Aorta (tissue), 5 donors: ENCODE results near the gene LARGE1. TPM values are rescaled to one million over a fixed set of nuclear protein-coding genes. Genes with fewer than 3 reads are reported as not detected.

Source experiments
- ATAC-seq: fragments of 200-7000 bp; cut with Tn5 transposase; one replicate; pipeline ENCODE4 v1.9.1; 2022; ENCODE audit warnings: moderate library complexity; ENCODE audit not compliant: low FRiP score
- DNase-seq, 2 donors: peaks; one replicate each; pipeline ENCODE4 v3.0.0-alpha.2; 2020
- H3K27ac ChIP-seq, 2 donors: one replicate each; pipeline ENCODE4 v1.5.1; 2013; ENCODE audit warnings: low read length in 2 of 2, mild to moderate bottlenecking in 2 of 2, moderate library complexity in 2 of 2, control low read depth in 1 of 2, inconsistent platforms in 1 of 2, low read depth in 1 of 2
- H3K27me3 ChIP-seq, 2 donors: one replicate each; pipeline ENCODE4 v1.6.1; 2013; ENCODE audit warnings: control low read depth in 1 of 2, low read length in 1 of 2, mild to moderate bottlenecking in 1 of 2, moderate library complexity in 1 of 2; ENCODE audit not compliant: insufficient read depth in 2 of 2, control insufficient read depth in 1 of 2
- H3K36me3 ChIP-seq, 2 donors: one replicate each; pipeline ENCODE4 v1.6.1; 2013; ENCODE audit warnings: control low read depth in 1 of 2, low read length in 1 of 2, mild to moderate bottlenecking in 1 of 2; ENCODE audit not compliant: insufficient read depth in 2 of 2, control insufficient read depth in 1 of 2
- H3K4me1 ChIP-seq, 2 donors: one replicate each; pipeline ENCODE4 v1.6.1; 2013; ENCODE audit warnings: low read length in 2 of 2, control low read depth in 1 of 2, mild to moderate bottlenecking in 1 of 2, moderate library complexity in 1 of 2; ENCODE audit not compliant: insufficient read depth in 2 of 2, control insufficient read depth in 1 of 2
- H3K4me3 ChIP-seq, 2 donors: one replicate each; pipeline ENCODE4 v1.5.1; 2013; ENCODE audit warnings: low read length in 2 of 2, control low read depth in 1 of 2, mild to moderate bottlenecking in 1 of 2
- H3K9me3 ChIP-seq: one replicate; pipeline ENCODE4 v1.6.1; 2013; ENCODE audit warnings: mild to moderate bottlenecking, low read length; ENCODE audit not compliant: control insufficient read depth
- WGBS, 2 donors: extraction: QIAGEN DNeasy Blood & Tissue Kit; methylation state at CpG; one replicate each; pipeline ENCODE4 v1.1.7; 2013; 5-methylcytosine and 5-hydroxymethylcytosine counted together
- intact Hi-C, 2 donors: fragments of 100-400 bp; cut with DNase I; formaldehyde crosslinking; loops; one replicate each; pipeline versions ENCODE4 v1.14.2 to v1.15.0; 2022
- polyA plus RNA-seq, 2 donors: library from polyadenylated mRNA; stranded (reverse); fragments of 200-250 nt; gene quantifications; one replicate each; pipeline ENCODE4 v1.2.3, GENCODE V29; 2013
- total RNA-seq, 2 donors: library from RNA; stranded (reverse); fragmentation: NEBNext Ultra II Directional; extraction: Animal tissue kit (Norgen Biotek cat#: 25700); gene quantifications; one replicate each; pipeline ENCODE4 v1.2.1, GENCODE V29; 2021
- donor health status: healthy with polysubstance abuse.
- donor health status: Bipolar disorder and iron deficiency.
- donor health status: DM: no; HTN: no; CAD: no.
- donor health status: DM: no; HTN: no; CAD: no.
- donor health status: DM: yes; HTN: yes; CAD: no.

LARGE1 gene
- total and polyA plus RNA-seq, 4 donors = 2.6 to 52.5 (median 24.0) TPM

DNA sequence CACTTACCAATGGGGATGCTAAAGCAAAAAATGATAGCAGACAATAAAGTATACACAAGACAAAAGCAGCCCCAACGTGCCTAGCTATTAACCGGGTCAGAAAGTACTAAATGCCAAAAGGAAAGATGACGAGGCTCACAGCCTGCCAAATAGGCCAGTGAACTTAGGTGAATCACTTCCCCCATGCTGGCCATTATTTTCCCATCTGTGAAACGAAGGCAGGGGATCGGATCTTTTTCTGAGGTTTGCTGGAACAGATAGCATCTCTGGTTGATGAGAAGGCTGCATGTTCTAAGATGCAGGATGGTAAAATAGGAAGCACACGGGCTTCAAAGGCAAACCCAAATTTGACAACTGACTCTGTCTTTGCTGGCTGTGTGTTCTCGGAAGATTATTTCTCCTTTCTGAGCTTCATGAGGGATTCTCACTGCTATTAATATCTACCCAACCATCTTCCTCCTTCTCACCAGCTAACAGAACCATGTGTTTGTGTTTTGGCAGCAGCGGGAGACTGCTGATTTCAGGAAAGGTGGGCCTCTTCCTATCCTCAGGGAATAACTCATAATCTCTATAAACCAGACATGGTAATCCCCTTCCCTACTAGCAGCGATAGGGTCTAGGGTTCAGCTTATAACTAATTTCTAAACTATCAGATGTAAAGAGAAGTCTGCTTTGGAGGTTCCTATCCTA, 390.7 kb downstream of the LARGE1 start:
- Histone ChIP-seq H3K4me3 (no peak overlapping the region), H3K4me1 (peaks cover 0 to 5% of the 10 kb centered on the region in 2 donors), H3K27me3 (no peaks in the 10 kb centered on the region), H3K27ac (no peak overlapping the region), H3K9me3 (no peaks in the 10 kb centered on the region), H3K36me3 (no peaks in the 10 kb centered on the region)
- ATAC-seq (no peak), DNase-seq (no peak)
- intact Hi-C loops = loop anchor here (10.0 kb wide), 2 partner anchors 45 to 395 kb away; partner anchors contain the start of gene LARGE1 (in 1 of the 2)
- WGBS, 2 donors = 75 to 87% methylated on average over 9 of the region's 9 CpGs

DNA sequence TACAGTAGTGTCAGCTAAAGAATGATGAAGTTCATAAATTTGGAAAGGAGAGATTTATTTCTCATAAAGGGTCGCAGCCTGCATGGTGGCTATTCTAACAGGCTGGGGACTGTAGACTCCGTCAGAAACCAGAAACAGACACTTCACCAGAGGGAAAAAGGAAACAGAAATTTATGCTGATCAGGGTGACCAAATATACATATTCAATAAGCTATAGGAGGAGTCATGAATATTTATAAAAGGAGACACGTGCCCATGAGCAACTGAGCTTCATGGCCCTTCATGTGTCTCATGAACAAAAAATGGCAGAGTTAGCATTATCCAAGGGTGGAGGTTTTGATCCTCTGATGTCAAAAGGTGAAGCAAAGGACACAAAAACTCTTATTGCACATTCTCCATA, 392.1 kb downstream of the LARGE1 start:
- Histone ChIP-seq H3K4me1 (peaks cover 0 to 5% of the 10 kb centered on the region in 2 donors), H3K27me3 (no peaks in the 10 kb centered on the region), H3K27ac (no peak overlapping the region), H3K36me3 (no peaks in the 10 kb centered on the region), H3K4me3 (no peak overlapping the region), H3K9me3 (no peaks in the 10 kb centered on the region)
- ATAC-seq (no peak), DNase-seq (no peak)
- 72 to 81% methylated on average over 3 of the region's 3 CpGs for WGBS, 2 donors
- intact Hi-C loops = loop anchor here (10.0 kb wide), 2 partner anchors 47 to 397 kb away; partner anchors contain the start of gene LARGE1 (in 1 of the 2)

DNA sequence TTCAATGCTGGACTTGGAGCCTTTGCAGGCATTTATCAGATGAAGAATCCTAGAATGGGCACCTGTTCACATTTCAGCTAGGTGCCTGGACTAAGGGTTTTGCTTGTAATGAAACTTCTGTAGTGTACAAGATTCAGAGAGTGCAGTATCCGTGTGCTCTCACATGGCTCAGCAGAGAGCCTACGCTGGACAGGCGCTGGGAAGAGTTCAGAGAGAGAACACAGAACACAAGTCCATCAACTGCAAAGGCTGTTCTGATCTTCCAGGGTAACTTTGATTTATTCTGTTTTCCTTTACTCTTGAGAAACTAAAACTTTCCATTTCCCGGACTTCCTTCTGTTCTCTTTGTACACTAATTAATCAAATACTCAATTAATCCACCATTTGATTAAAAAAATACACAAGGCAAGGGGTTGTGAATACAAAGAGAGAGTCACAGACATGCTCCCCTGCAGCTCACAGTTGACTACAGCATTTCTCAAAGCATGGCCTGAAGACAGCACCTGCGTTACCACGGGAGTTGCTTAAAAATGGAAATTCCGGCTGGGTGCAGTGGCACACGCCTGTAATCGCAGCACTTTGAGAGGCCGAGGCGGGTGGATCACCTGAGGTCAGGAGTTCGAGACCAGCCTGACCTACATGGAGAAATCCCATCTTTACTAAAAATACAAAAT, 393.7 kb downstream of the LARGE1 start:
- no peaks in the 10 kb centered on the region for H3K9me3 ChIP-seq
- no peak overlapping the region for H3K4me3 ChIP-seq
- intact Hi-C loops = loop anchor here (10.0 kb wide), 2 partner anchors 48 to 398 kb away; partner anchors contain the start of gene LARGE1 (in 1 of the 2)
- DNase-seq (no peak), ATAC-seq (no peak)
- H3K36me3 ChIP-seq = no peaks in the 10 kb centered on the region
- H3K4me1 ChIP-seq = peaks cover 0 to 5% of the 10 kb centered on the region in 2 donors
- 90 to 92% methylated on average over 12 of the region's 12 CpGs for WGBS, 2 donors
- H3K27me3 ChIP-seq = no peaks in the 10 kb centered on the region
- H3K27ac ChIP-seq = no peak overlapping the region

DNA sequence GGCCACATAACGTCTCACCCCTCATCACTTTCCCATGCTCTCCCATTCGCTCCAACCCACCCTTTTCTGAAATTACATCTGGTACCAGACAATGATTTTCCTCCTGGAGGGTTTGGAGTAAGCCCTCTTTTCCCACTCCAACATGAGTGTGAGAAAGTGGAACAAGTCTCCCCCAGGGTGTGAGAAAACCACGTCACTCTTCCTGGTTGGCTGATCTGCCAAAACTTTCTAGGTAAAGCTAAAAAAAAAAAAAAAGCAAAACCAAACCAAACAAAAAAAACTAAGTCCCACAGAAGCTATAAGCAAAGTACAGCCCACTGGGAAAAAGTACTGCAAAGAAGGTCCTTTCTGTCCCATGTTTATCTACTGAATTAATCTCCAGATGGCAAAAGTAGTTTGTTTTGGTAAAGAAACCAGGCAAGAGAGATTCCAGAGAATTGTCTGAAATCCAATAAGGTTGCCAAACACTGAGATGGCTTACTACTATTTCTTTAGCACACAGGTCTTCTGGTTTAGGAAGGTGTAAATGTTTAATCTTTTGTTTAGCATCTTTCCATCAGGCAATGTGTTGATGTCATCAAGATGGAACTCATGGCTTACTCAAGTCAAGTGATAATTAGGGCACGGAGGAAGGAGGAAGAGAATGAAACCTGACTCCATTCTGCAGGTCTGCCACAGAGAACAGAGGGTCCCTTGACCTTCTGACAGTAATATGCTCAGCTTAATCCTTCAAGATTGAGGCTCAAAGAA, 395.6 kb downstream of the LARGE1 start:
- no peak for ATAC-seq
- peaks cover 4% of the 10 kb centered on the region for H3K9me3 ChIP-seq
- no peak for DNase-seq
- H3K27ac ChIP-seq = no peak overlapping the region
- 64 to 69% methylated on average over 4 of the region's 4 CpGs for WGBS, 2 donors
- H3K27me3 ChIP-seq = no peaks in the 10 kb centered on the region
- H3K4me3 ChIP-seq = no peak overlapping the region
- no peaks in the 10 kb centered on the region for H3K36me3 ChIP-seq
- H3K4me1 ChIP-seq = peaks cover 0 to 5% of the 10 kb centered on the region in 2 donors
- intact Hi-C loops = loop anchor here (5.0 to 10.0 kb wide), 3 partner anchors 50 to 400 kb away; partner anchors contain the start of gene LARGE1 (in 1 of the 2)

DNA sequence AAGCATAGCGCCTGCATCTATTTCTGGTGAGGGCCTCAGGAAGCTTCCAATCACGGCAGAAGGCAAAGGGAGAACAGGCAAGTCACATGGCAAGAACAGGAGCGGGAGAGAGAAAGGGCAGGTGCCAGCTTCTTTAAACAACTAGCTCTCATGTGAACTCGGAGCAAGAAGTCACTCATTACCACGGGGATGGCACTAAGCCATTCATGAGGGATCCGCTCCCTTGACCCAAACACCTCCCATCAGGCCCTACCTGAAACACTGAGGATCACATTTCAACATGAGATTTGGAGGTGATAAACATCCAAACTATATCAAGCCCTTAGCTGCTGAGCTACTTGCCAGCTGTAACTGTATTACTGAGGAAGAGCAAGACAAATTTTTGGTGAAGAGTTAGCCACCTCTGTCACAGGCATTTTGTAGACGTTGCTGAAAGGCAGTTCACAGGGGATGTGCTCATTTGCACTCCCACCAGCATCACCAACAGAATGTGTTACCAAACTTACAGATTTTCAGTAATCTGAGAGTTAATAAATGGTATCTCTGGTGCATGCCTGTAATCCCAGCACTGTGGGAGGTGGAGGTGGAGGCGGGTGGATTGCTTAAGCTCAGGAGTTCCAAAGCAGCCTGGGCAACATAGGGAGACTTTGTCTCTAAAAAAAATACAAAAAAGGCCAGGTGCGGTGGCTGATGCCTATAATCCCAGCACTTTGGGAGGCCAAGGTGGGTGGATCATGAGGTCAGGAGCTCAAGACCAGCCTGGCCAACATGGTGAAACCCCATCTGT, 398.2 kb downstream of the LARGE1 start:
- WGBS, 2 donors = 95% methylated on average over 9 of the region's 9 CpGs
- DNase-seq (no peak), ATAC-seq (no peak)
- no peaks in the 10 kb centered on the region for H3K36me3 ChIP-seq
- intact Hi-C loops = loop anchor here (2.0 to 10.0 kb wide), 4 partner anchors 53 to 403 kb away; partner anchors contain the start of gene LARGE1 (in 1 of the 2)
- H3K27me3 ChIP-seq = no peaks in the 10 kb centered on the region
- H3K9me3 ChIP-seq = peaks cover 4% of the 10 kb centered on the region
- no peak overlapping the region for H3K27ac ChIP-seq
- H3K4me3 ChIP-seq = no peak overlapping the region
- H3K4me1 ChIP-seq = peaks cover 0 to 1% of the 10 kb centered on the region in 2 donors

DNA sequence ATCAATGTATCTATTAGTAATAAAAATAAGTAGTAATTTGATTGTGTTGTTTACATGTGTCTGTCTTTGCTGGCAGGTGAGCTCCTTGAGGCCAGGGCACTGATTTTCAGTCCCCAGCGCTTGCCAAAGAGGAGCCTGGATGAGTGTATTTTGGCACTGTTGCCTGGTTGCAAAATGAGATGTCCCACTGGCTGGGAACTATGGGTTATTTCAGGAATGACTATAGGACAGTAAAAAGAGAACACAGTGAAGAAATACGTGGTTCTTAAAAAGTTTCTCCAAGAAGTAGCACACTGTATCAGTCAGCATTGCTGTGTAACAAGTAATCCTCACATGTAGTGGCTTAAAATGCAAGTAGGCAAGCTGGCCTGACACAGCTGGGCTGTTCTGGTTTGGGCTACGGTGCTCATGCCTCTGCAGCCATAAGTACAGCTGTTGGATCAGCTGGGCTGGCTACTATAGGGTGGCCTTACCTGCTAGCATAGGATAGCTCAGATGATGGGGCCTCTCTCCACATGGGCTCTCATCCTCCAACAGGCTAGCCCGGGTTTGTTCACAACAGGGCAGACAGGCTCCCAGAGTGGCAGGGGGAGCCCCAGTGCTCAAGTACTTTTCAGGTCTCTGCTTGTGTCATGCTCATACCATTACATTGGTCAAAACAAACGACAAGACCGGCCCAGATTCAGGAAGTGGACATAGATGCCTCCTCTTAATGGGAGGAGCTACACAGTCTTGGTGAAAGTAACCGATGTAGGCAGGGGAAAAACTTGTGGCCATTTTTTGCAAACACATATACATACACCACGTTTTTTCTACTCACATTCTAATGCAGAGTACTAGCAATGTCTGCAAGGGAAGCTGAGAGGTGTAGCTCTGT, 399.1 kb downstream of the LARGE1 start:
- no peak for DNase-seq
- H3K9me3 ChIP-seq = peaks cover 4% of the 10 kb centered on the region
- intact Hi-C loops = loop anchor here (2.0 to 10.0 kb wide), 4 partner anchors 54 to 404 kb away; partner anchors contain the start of gene LARGE1 (in 1 of the 2)
- peaks cover 0 to 1% of the 10 kb centered on the region in 2 donors for H3K4me1 ChIP-seq
- H3K27ac ChIP-seq = no peak overlapping the region
- no peak overlapping the region for H3K4me3 ChIP-seq
- H3K27me3 ChIP-seq = no peaks in the 10 kb centered on the region
- no peak for ATAC-seq
- WGBS, 2 donors = 93 to 96% methylated on average over 8 of the region's 8 CpGs
- H3K36me3 ChIP-seq = no peaks in the 10 kb centered on the region

DNA sequence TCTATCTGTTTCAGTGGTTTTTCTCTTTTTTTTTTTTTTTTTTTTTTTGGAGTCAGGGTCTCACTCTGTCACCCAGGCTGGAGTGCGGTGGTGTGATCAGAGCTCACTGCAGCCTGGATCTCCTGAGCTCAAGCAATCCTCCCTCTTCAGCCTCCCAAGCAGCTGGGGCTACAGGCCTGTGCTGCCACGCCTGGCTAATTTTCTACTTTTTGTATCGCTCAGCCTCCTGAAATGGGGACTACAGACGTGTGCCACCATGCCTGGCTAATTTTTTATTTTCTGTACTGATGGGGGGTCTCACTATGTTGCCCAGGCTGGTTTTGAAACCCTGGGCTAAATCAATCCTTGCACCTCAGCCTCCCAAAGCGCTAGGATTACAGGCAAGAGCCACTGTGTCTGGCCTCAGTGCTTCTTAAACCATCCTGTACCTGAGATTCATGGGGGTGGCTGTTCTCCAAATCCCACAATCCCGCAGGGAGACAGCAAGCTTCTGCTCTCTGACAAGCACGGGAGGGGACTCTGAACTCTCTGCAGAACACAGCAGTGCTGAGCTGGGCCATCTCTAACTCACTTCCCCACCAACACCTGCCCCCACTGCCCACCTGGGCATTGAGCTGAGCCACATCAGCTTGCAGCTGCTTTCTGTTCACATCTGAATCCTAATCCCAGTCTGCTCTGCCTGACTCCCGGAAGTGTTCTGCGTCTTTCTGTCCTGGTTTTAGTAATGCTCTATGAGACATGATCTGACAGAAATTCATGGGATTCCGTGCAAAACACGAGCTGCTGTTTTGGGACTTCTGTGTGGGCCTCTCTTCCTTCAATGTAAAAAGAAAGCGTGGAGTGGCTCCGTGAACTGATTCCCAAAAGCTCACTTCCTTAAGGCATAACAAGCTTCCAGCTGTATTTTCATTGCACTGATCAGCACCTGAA, 400.0 kb downstream of the LARGE1 start:
- no peaks in the 10 kb centered on the region for H3K36me3 ChIP-seq
- no peaks in the 10 kb centered on the region for H3K27me3 ChIP-seq
- 91 to 92% methylated on average over 13 of the region's 13 CpGs for WGBS, 2 donors
- peaks cover 0 to 1% of the 10 kb centered on the region in 2 donors for H3K4me1 ChIP-seq
- H3K9me3 ChIP-seq = peaks cover 4% of the 10 kb centered on the region
- no peak overlapping the region for H3K4me3 ChIP-seq
- intact Hi-C loops = loop anchor here (2.0 to 10.0 kb wide), 5 partner anchors 55 to 587 kb away; partner anchors contain the start of gene LARGE1 (in 2 of the 2)
- no peak overlapping the region for H3K27ac ChIP-seq
- ATAC-seq = no peak
- no peak for DNase-seq
